Stomach (tissue), 9 donors: ENCODE data around the gene ZFP62. TPM values are rescaled to one million over a fixed set of nuclear protein-coding genes. Genes with fewer than 3 reads are reported as not detected.
A peak's percentile ranks its signal among the peaks of the same experiment; 100 is the strongest.
"Not testable (repeated sequence)": the region's sequence is repeated elsewhere in the genome, so short reads cannot be mapped to it uniquely, and the experiment has no call there.

Source experiments
- DNase-seq, 2 donors: peaks; one replicate each; pipeline versions ENCODE4 v3.0.0 to v3.0.0-alpha.2; 2013 to 2019
- H3K27ac ChIP-seq, 5 donors: fragments of 200-600 bp in 4 of 5; sonication (generic) in 4 of 5; one replicate each; pipeline ENCODE4 v1.5.1; 2013 to 2019; ENCODE audit warnings: mild to moderate bottlenecking in 1 of 5, moderate library complexity in 1 of 5
- H3K27me3 ChIP-seq, 3 donors: fragments of 200-600 bp; sonication (generic); one replicate each; pipeline ENCODE4 v1.5.1; 2017 to 2019; ENCODE audit warnings: mixed run types in 1 of 3
- H3K36me3 ChIP-seq, 4 donors: fragments of 200-600 bp; sonication (generic); 1 replicate in 3 of 4; 2 replicates in 1 of 4; pipeline ENCODE4 v1.5.1; 2016 to 2019
- H3K4me1 ChIP-seq, 4 donors: fragments of 200-600 bp; sonication (generic); one replicate each; pipeline ENCODE4 v1.5.1; 2016 to 2019
- H3K4me3 ChIP-seq, 4 donors: fragments of 200-600 bp; sonication (generic) in 3 of 4; one replicate each; pipeline ENCODE4 v1.5.1; 2016 to 2019; ENCODE audit warnings: mild to moderate bottlenecking in 1 of 4
- H3K9me3 ChIP-seq, 4 donors: fragments of 200-600 bp; sonication (generic); one replicate each; pipeline ENCODE4 v1.5.1; 2016 to 2019
- CTCF ChIP-seq, 7 experiments: fragments of 450-650 bp in 4 of 7; fragments of 200-600 bp in 3 of 7; sonication (generic) in 3 of 7; IDR thresholded peaks; one replicate each; pipeline ENCODE4 v1.5.1; 2016 to 2019; ENCODE audit warnings: antibody characterized with exemption in 7 of 7, control low read depth in 2 of 7, mild to moderate bottlenecking in 1 of 7
- EP300 ChIP-seq: sonication (generic); formaldehyde crosslinking; IDR thresholded peaks from one replicate; pipeline ENCODE4 v1.6.1; 2017; ENCODE audit warnings: antibody characterized with exemption
- POLR2A ChIP-seq, 4 donors: fragments of 450-650 bp; IDR thresholded peaks; one replicate each; pipeline ENCODE4 v1.6.1; 2016; ENCODE audit warnings: antibody characterized with exemption in 4 of 4, control low read depth in 2 of 4, mild to moderate bottlenecking in 1 of 4, moderate library complexity in 1 of 4
- POLR2AphosphoS5 ChIP-seq, 3 donors: sonication (generic); formaldehyde crosslinking; IDR thresholded peaks; one replicate each; pipeline ENCODE4 v1.6.1; 2016; ENCODE audit warnings: antibody characterized with exemption in 3 of 3
- WGBS, 5 donors: extraction: QIAGEN DNeasy Blood & Tissue Kit in 3 of 5; methylation state at CpG; one replicate each; pipeline versions ENCODE4 v1.1.5 to v1.1.7; 2013 to 2018; 5-methylcytosine and 5-hydroxymethylcytosine counted together
- intact Hi-C: fragments of 100-400 bp; cut with DNase I; formaldehyde crosslinking; loops from one replicate; pipeline ENCODE4 v1.15.1; 2023; ENCODE audit warnings: low total_unique reads
- polyA plus RNA-seq, 3 donors: library from polyadenylated mRNA; stranded (reverse); fragments of 200-250 nt; gene quantifications; one replicate each; pipeline ENCODE4 v1.2.3, GENCODE V29; 2013
- total RNA-seq, 5 donors: library from RNA; depleted of rRNA; stranded (reverse); fragments of >200 nt; gene quantifications; one replicate each; pipeline versions ENCODE4 v1.1.0 to v1.2.3, GENCODE V29; 2014 to 2016
- donor health status: healthy with polysubstance abuse.
- donor health status: Bipolar disorder and iron deficiency.
- donor health status: healthy.

Gene ZFP62
- total and polyA plus RNA-seq, 8 donors, result 7.8 to 46.9 (median 16.2) TPM

GRCh38 chr5:180900178-180900577 is 39.1 kb upstream of the ZFP62 start:
- Histone ChIP-seq H3K4me1 (peaks cover 0 to 23% (median 15%) of the 10 kb centered on the region in 4 donors), H3K9me3 (no peaks in the 10 kb centered on the region), H3K4me3 (peak overlapping the region in 1 of 4 donors; percentile 7), H3K27ac (peak overlapping the region in 1 of 5 donors; percentile 70), H3K27me3 (no peaks in the 10 kb centered on the region), H3K36me3 (no peaks in the 10 kb centered on the region)
- 76 to 82% (median 79%) methylated on average over 5 of the region's 5 CpGs for WGBS, 5 donors
- intact Hi-C loops, result no loop called here
- TF ChIP-seq CTCF (IDR thresholded peaks at IDR 0.05), result no peak
- no peak for TF ChIP-seq POLR2AphosphoS5 (IDR thresholded peaks at IDR 0.05)
- TF ChIP-seq EP300, result no peak
- TF ChIP-seq POLR2A (IDR thresholded peaks at IDR 0.05), result no peak
- no peak for DNase-seq

- 36 to 62% (median 52%) methylated on average over 9 of the region's 9 CpGs for WGBS, 5 donors
- DNase-seq, result peak; percentile 52 to 68
- intact Hi-C loops, result no loop called here
- H3K36me3 ChIP-seq, result no peaks in the 10 kb centered on the region
- H3K4me3 ChIP-seq, result peak within 1 kb of the TSS in 1 of 4 donors; percentile 7
- H3K27ac ChIP-seq, result peak within 1 kb of the TSS; percentile 28 to 91 (median 69)
- TF ChIP-seq POLR2AphosphoS5 (IDR thresholded peaks at IDR 0.05) (peak in 2 of 3 donors; percentile 74 to 76), POLR2A (IDR thresholded peaks at IDR 0.05) (no peak), EP300 (no peak), CTCF (IDR thresholded peaks at IDR 0.05) (no peak)
- no peaks in the 10 kb centered on the region for H3K27me3 ChIP-seq
- H3K4me1 ChIP-seq, result peaks cover 0 to 23% (median 15%) of the 10 kb centered on the region in 4 donors
- no peaks in the 10 kb centered on the region for H3K9me3 ChIP-seq
These were observed 37.7 kb upstream of the ZFP62 start, which contains the start of gene BTNL8 for GRCh38 chr5:180898621-180899246. Gene BTNL8 (plus strand): TSS chr5:180899159. CDS start chr5:180899311, 152 bp downstream.

- H3K4me3 ChIP-seq, DNase-seq, H3K27ac ChIP-seq, H3K9me3 ChIP-seq, H3K27me3 ChIP-seq, H3K36me3 ChIP-seq, intact Hi-C loops: not testable (repeated sequence)
- H3K4me1 ChIP-seq, result peaks cover 0 to 23% (median 15%) of the 10 kb centered on the region in 4 donors
- 81 to 100% (median 94%) methylated on average over 1 of the region's 1 CpG for WGBS, 5 donors
These were observed 34.3 kb upstream of the ZFP62 start for GRCh38 chr5:180895330-180895729.

- peaks cover 0 to 4% (median 0%) of the 10 kb centered on the region in 4 donors for H3K9me3 ChIP-seq
- intact Hi-C loops, result no loop called here
- H3K27ac ChIP-seq, result no peak overlapping the region
- H3K4me3 ChIP-seq, result no peak overlapping the region
- H3K36me3 ChIP-seq, result no peaks in the 10 kb centered on the region
- H3K27me3 ChIP-seq, result peaks cover 0 to 13% (median 3%) of the 10 kb centered on the region in 3 donors
- DNase-seq, result peak in 1 of 2 donors; percentile 48
- WGBS, 5 donors, result 51 to 68% (median 58%) methylated on average over 7 of the region's 7 CpGs
- TF ChIP-seq EP300 (no peak), POLR2AphosphoS5 (IDR thresholded peaks at IDR 0.05) (peak in 1 of 3 donors; percentile 19)
- peaks cover 0 to 7% (median 0%) of the 10 kb centered on the region in 4 donors for H3K4me1 ChIP-seq
These were observed 28.3 kb upstream of the ZFP62 start for GRCh38 chr5:180889381-180889780.

GRCh38 chr5:180885845-180886529 is 24.9 kb upstream of the ZFP62 start:
- H3K9me3 ChIP-seq, H3K36me3 ChIP-seq, intact Hi-C loops, H3K4me1 ChIP-seq, H3K4me3 ChIP-seq: not testable (repeated sequence)
- H3K27ac ChIP-seq, result peak overlapping the region; percentile 4 to 83 (median 69)
- WGBS, 5 donors, result 35 to 56% (median 39%) methylated on average over 10 to 11 of the region's 11 CpGs
- TF ChIP-seq POLR2AphosphoS5 (IDR thresholded peaks at IDR 0.05), result peak in 1 of 3 donors; percentile 70
- H3K27me3 ChIP-seq, result peaks cover 0 to 13% (median 3%) of the 10 kb centered on the region in 3 donors
- DNase-seq, result peak; percentile 78 to 90
